Measurements from ENCODE around the gene MIPOL1.
"Not testable (repeated sequence)": the region's sequence is repeated elsewhere in the genome, so short reads cannot be mapped to it uniquely, and the experiment has no call there.

The MIPOL1 gene

DNA sequence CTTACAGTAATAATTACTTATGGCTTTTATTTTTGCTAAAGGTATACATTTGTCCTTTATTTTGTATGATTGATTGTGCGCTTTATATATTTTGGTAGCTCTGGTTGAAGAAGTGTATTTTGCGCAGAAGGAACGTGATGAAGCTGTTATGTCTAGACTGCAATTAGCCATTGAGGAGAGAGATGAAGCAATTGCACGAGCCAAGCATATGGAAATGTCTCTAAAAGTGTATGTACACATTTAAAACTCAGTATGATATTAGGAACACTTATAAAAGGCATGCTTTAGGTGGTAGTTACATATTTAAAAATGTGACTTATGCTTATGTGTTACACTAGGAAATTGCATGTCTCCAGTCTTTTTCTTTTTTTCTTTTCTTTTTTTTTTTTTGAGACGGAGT lies 87.5 kb downstream of the MIPOL1 start:
- DNase-seq (ENCODE audit: low read depth in 2 of 2): no peak

GRCh38 chr14:37289688-37290087 lies 92.0 kb downstream of the MIPOL1 start:
- no peak for DNase-seq (ENCODE audit: low read depth in 2 of 2)

DNA sequence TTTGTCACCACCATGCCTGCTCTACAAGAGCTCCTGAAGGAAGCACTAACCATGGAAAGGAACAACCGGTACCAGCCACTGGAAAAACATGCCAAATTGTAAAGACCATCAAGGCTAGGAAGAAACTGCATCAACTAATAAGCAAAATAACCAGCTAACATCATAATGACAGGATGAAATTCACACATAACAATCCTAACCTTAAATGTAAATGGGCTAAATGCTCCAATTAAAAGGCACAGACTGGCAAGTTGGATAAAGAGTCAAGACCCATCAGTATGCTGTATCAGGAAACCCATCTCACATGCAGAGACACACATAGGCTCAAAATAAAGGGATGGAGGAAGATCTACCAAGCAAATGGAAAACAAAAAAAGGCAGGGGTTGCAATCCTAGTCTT lies 97.5 kb downstream of the MIPOL1 start:
- not testable (repeated sequence) for DNase-seq (ENCODE audit: low read depth in 2 of 2)

GRCh38 chr14:37311252-37311651 lies 113.5 kb downstream of the MIPOL1 start:
- DNase-seq (ENCODE audit: low read depth in 2 of 2): no peak

DNA sequence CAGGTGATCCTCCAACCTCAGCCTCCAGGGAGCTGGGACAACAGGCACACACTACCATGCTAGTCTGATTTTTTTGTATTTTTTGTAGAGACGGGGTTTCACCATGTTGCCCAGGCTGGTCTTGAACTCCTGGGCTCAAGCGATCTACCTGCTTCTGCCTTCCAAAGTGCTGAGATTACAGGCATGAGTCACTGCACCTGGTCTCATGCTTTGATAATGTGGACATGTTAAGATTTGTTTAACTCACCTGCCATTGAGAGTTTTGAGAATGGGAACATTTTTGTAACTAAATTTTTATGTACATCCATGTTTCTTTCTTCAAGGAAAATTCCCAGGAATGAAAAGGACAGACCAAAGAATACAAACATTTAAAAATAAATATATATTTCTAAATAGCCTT lies 121.2 kb downstream of the MIPOL1 start:
- DNase-seq (ENCODE audit: low read depth in 2 of 2): no peak

GRCh38 chr14:37320106-37320505 lies 122.4 kb downstream of the MIPOL1 start:
- DNase-seq (ENCODE audit: low read depth in 2 of 2): no peak

GRCh38 chr14:37325332-37325731 lies 127.6 kb downstream of the MIPOL1 start:
- DNase-seq (ENCODE audit: low read depth in 2 of 2): no peak

- no peak for DNase-seq (ENCODE audit: low read depth in 2 of 2)
Observed at GRCh38 chr14:37326434-37326833, 128.7 kb downstream of the MIPOL1 start.

DNA sequence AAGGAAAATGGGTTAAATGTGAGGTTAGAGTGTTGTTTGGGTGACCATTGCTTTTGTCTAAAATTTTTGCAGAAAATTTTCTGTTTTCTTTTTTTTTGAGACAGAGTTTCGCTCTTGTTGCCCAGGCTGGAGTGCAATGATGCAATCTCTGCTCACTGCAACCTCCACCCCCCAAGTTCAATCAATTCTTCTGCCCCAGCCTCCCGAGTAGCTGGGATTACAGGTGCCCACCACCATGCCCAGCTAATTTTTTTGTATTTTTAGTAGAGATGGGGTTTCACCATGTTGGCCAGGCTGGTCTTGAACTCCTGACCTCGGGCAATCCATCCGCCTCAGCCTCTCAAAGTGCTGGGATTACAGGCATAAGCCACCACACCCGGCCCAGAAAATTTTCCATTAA lies 130.2 kb downstream of the MIPOL1 start:
- not testable (repeated sequence) for DNase-seq (ENCODE audit: low read depth in 2 of 2)

- DNase-seq (ENCODE audit: low read depth in 2 of 2): no peak
Observed at GRCh38 chr14:37328673-37329072, 130.9 kb downstream of the MIPOL1 start.

DNA sequence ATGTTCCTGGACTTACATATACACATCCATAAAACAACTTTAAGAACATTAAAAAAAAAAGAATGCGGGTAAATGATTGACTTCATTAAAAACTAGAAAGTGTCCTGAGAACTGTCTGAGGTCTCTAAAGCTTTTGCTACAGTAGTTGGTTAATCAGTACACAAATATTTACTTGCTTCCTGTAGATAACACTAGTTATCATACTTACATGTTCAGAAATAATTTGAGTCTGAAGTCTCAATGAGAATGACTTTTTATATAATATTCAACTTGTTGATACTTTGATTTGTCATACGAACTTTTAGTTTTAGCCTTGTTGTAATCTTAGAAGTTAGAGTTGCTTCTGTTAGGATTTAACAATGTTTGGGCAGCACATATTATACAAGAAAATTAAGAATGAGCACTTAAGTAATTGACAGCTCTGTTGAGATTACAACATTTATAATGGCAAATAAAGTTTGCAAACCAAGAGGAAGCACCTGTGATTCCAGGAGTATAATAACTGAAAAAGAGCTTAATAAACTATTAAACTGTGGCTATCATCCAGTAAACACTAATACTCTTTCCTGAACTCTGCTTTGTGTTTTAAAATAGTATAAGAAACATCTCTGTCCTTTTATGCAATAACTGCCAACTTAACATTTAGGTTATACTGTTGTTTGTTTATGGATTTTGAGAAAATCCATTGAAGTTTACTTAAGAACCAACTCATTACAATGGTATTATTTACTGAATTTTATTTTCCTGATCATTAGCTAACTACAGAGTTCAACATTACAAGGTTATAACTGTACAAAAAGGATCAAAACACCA lies 131.7 kb downstream of the MIPOL1 start:
- no peak for DNase-seq (ENCODE audit: low read depth in 2 of 2)

- no peak for DNase-seq (ENCODE audit: low read depth in 2 of 2)
Observed at GRCh38 chr14:37330910-37331309, 133.2 kb downstream of the MIPOL1 start.

GRCh38 chr14:37340353-37340752 lies 142.6 kb downstream of the MIPOL1 start:
- no peak for DNase-seq (ENCODE audit: low read depth in 2 of 2)

DNA sequence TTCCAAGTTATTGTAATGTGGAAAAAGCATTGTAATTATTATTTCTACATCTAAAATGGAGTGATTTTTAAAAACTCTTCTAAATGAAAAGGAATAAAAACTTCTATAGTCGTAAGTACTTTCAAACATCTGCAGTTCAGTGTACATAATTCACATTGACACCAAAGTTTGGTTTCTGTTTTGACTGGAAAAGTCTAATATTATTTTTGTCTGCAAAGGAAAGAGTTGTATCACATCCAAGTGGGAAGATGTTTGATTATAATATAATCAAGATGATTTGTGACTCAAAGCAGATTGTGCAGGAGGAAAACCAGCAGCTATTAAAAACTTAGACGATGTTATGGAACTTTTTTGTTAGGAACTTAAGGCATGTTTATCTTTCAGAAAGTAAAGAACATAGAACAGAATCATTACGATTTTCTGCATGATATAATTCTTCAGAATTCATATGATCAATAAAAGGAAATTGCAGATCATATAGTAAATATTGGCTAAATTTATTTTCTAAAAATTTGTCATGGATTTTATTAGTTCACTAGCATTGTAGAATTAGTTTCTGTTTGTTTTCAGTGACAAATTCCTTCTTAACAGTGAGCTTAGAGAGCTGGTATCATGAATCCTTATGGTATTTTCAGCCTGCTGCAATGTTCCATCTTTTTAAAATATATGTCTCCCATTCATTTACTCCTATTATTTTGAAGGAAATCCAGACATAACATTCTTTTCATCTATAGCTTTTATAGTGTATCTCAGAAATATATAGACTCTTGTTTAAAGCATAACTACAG lies 145.8 kb downstream of the MIPOL1 start:
- no peak for DNase-seq (ENCODE audit: low read depth in 2 of 2)

DNA sequence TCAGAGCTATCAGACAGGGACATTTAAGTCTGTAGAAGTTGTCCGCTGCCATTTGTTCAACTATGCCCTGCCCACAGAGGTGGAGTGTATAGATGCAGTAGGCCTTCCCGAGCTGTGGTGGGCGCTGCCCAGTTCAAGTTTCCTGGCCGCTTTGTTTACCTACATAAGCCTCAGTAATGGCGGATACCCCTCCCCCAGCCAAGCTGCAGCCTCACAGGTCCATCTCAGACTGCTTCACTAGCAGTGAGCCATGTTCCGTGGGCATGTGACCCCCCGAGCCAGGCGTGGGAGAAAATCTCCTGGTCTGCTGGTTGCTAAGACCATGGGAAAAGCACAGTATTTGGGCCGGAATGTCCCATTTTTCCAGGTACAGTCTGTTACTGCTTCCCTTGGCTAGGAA lies 165.9 kb downstream of the MIPOL1 start:
- no peak for DNase-seq (ENCODE audit: low read depth in 2 of 2)

GRCh38 chr14:37369425-37369824 lies 171.7 kb downstream of the MIPOL1 start:
- DNase-seq (ENCODE audit: low read depth in 2 of 2): no peak

GRCh38 chr14:37375566-37375965 lies 177.8 kb downstream of the MIPOL1 start:
- no peak for DNase-seq (ENCODE audit: low read depth in 2 of 2)

DNA sequence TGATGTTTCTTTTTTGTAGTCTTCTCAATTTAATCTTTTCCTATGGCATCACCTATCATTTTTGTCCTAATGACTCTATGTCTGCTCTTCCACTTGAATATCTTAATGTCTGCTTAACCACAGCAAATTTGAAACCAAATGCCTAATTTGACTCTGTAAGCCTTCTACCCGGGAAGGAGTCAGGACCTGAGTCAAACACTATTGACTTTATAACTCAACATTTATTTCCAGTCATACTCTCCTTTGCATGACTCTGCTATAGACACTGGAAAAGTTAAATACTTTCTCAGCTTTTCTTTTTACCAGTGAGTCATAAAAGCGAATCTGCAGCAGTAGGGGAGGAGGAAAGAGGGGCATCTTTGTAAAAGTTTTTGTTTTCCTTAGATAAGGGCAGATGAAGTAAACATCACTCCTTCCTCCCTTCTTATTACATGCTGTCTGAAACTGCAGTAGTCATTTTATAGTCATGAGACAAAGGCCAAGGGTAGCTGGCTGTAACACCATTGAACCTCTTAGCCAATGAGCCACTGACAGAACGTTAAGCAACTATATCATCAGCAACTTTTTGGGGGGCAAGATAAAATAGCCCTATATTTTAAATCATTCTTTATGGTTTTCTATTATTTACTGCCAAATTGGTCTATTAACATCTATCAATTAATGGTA lies 179.3 kb downstream of the MIPOL1 start:
- no peak for DNase-seq (ENCODE audit: low read depth in 2 of 2)

DNA sequence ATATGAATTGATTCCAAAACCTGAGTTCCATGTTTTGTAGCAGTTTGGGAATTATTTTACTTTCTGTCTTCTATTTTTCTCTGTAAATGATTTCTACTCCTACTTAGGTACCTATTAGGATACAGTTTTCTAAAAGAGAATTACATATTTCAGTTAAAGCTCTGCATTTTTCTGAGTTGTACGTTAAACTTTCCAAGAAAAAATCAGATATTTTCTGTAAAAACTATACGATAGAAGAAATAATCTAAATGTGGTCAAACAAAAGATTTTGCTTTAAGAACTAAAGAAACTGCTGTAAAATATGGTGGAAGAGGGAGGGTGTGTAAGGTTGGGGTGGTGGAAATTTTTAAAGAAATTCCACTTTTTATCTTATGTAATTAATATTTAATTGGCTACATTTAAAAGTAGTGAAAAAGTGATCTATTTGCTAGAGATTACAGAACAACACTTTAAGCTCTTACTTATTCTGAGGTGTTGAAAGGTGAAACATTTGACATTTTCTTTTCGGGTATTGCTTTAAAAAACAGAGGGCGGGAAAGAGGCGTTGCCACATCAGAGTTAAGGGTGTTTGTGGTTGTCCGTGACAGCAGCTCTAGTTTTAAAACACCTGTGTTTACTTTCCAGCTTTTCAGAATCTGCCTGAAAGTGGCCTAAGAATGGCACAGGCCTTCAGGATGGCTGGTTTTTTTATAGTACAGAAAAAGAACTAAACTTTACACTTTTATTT lies 187.3 kb downstream of the MIPOL1 start:
- no peak for DNase-seq (ENCODE audit: low read depth in 2 of 2)

GRCh38 chr14:37397157-37397940 lies 199.6 kb downstream of the MIPOL1 start:
- not testable (repeated sequence) for DNase-seq (ENCODE audit: low read depth in 2 of 2)

GRCh38 chr14:37397941-37398215 lies 200.1 kb downstream of the MIPOL1 start:
- no peak for DNase-seq (ENCODE audit: low read depth in 2 of 2)
